Heart right ventricle (tissue), 16 donors: ENCODE results near the gene LRP1B. TPM values are rescaled to one million over a fixed set of nuclear protein-coding genes. Genes with fewer than 3 reads are reported as not detected.
"Not testable (repeated sequence)": the region's sequence is repeated elsewhere in the genome, so short reads cannot be mapped to it uniquely, and the experiment has no call there.

Source experiments
- ATAC-seq, 8 donors: fragments of 200-7000 bp; cut with Tn5 transposase; one replicate each; pipeline ENCODE4 v1.9.1; 2020; ENCODE audit warnings: mild to moderate bottlenecking in 8 of 8, moderate library complexity in 8 of 8, moderate number of reproducible peaks in 1 of 8
- DNase-seq, 2 donors: peaks; one replicate each; pipeline ENCODE4 v3.0.0-alpha.2; 2020
- H3K27ac ChIP-seq, 10 donors: fragments of 200-600 bp; sonication (generic) in 2 of 10; one replicate each; pipeline versions ENCODE4 v1.5.0 to v1.8.0; 2020 to 2022; ENCODE audit warnings: mild to moderate bottlenecking in 3 of 10
- H3K27me3 ChIP-seq, 7 donors: fragments of 200-600 bp; one replicate each; pipeline ENCODE4 v1.8.0; 2021 to 2022; ENCODE audit warnings: mild to moderate bottlenecking in 2 of 7
- H3K36me3 ChIP-seq, 9 donors: fragments of 200-600 bp; sonication (generic) in 1 of 9; one replicate each; pipeline versions ENCODE4 v1.5.0 to v1.8.0; 2020 to 2022; ENCODE audit warnings: mild to moderate bottlenecking in 2 of 9
- H3K4me1 ChIP-seq, 9 donors: fragments of 200-600 bp; sonication (generic) in 1 of 9; one replicate each; pipeline versions ENCODE4 v1.5.0 to v1.8.0; 2020 to 2022; ENCODE audit warnings: mild to moderate bottlenecking in 4 of 9
- H3K4me3 ChIP-seq, 10 donors: fragments of 200-600 bp; sonication (generic) in 2 of 10; one replicate each; pipeline versions ENCODE4 v1.5.0 to v1.8.0; 2020 to 2022; ENCODE audit warnings: mild to moderate bottlenecking in 7 of 10, moderate library complexity in 2 of 10
- H3K9me3 ChIP-seq, 11 donors: fragments of 200-600 bp in 10 of 11; sonication (generic) in 2 of 11; one replicate each; pipeline versions ENCODE4 v1.5.0 to v1.8.0; 2013 to 2022; ENCODE audit warnings: mild to moderate bottlenecking in 2 of 11, control low read depth in 1 of 11, moderate library complexity in 1 of 11
- WGBS, 2 donors: extraction: QIAGEN DNeasy Blood & Tissue Kit; methylation state at CpG; one replicate each; pipeline ENCODE4 v1.1.7; 2013; ENCODE audit warnings: inconsistent platforms in 1 of 2; 5-methylcytosine and 5-hydroxymethylcytosine counted together
- intact Hi-C, 10 donors: fragments of 100-400 bp; cut with DNase I; formaldehyde crosslinking; loops; one replicate each; pipeline versions ENCODE4 v1.11.1 to v1.14.2; 2022
- polyA plus RNA-seq, 2 donors: library from polyadenylated mRNA; stranded (reverse); fragments of 200-250 nt; gene quantifications; one replicate each; pipeline ENCODE4 v1.2.3, GENCODE V29; 2013
- total RNA-seq, 10 donors: library from RNA; stranded (reverse); fragmentation: NEBNext Ultra II Directional in 3 of 10; extraction: Animal tissue kit (Norgen Biotek cat#: 25700) in 3 of 10; gene quantifications; one replicate each; pipeline versions ENCODE4 v1.2.1 to v1.2.4, GENCODE V29; 2021 to 2023
- TF ChIP-seq, protein P1 (sequence below), 9 donors: fragments of 200-600 bp; sonication (generic) in 2 of 9; IDR thresholded peaks; one replicate each; pipeline versions ENCODE4 v1.5.0 to v1.8.0; 2021 to 2022; ENCODE audit warnings: antibody characterized with exemption in 9 of 9, mild to moderate bottlenecking in 5 of 9, moderate library complexity in 1 of 9
- donor health status: Arrhythmogenic right ventricular cardiomyopathy.
- donor health status: ischemic (EF 13 %, LVEDD 7.1; RV severe dilation, severe dysfunction).
- donor health status: healthy with polysubstance abuse.
- donor health status: DM: no; HTN: yes; CAD: no.
- donor health status: DM: no; HTN: no; CAD: no.
- donor health status: ischemic (EF 25% LVEDD 6.9; RV normal size, moderate dysfunction).
- donor health status: ischemic (EF 25% LVEDD 5.7; RV mildly dilated, moderate dysfunction).
- donor health status: healthy.
- donor health status: DM: yes; HTN: yes; CAD: no.
- donor health status: Ischemic cardiomyopathy.
- donor health status: ischemic (EF 35%, LVEDD 5.7; RV mildly dilated, moderate dysfunction).
- donor health status: nonischemic (EF 11% LVEDD 7.7; RV severe dilation, severe dysfunction).
- donor health status: DM: yes; HTN: yes; CAD: no.
- donor health status: PGD.
- donor health status: ischemic (EF 29% LVEDD 5.4; RV normal size, mild dysfunction).
- donor health status: nonischemic (EF 23%, LVEDD 6.1; RV moderate dilation, normal function).

The LRP1B gene
- total and polyA plus RNA-seq, 12 donors, result 0.02 to 0.27 (median 0.14) TPM; not detected in 1

DNA sequence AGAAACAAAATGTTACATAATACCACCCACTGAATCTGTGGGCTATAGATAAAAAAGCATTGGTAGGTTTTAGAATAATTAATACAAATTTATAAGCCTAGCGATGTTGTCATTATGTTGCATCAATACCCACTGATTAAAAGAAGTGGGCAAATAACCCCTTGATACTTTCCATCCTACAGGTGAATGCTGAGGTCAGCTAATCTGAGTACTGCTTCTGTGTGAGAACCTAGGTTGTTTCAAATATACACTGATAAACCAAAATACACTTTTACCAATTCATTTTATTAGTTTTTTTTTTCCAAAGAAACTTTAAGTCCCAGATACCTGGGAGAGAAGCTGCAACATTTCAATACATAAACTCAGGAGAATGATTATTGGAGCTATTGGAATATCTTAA lies 948.6 kb downstream of the LRP1B start:
- no peak for DNase-seq
- Histone ChIP-seq H3K27me3 (no peaks in the 10 kb centered on the region), H3K9me3 (no peaks in the 10 kb centered on the region), H3K27ac (no peak overlapping the region), H3K36me3 (no peaks in the 10 kb centered on the region), H3K4me3 (no peak overlapping the region), H3K4me1 (no peaks in the 10 kb centered on the region)
- TF ChIP-seq, protein P1, sequence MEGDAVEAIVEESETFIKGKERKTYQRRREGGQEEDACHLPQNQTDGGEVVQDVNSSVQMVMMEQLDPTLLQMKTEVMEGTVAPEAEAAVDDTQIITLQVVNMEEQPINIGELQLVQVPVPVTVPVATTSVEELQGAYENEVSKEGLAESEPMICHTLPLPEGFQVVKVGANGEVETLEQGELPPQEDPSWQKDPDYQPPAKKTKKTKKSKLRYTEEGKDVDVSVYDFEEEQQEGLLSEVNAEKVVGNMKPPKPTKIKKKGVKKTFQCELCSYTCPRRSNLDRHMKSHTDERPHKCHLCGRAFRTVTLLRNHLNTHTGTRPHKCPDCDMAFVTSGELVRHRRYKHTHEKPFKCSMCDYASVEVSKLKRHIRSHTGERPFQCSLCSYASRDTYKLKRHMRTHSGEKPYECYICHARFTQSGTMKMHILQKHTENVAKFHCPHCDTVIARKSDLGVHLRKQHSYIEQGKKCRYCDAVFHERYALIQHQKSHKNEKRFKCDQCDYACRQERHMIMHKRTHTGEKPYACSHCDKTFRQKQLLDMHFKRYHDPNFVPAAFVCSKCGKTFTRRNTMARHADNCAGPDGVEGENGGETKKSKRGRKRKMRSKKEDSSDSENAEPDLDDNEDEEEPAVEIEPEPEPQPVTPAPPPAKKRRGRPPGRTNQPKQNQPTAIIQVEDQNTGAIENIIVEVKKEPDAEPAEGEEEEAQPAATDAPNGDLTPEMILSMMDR (IDR thresholded peaks at IDR 0.05), result no peak
- 95% methylated on average over 1 of the region's 1 CpG for WGBS, 2 donors
- intact Hi-C loops, result loop anchor here in 1 of 10 donors (2.0 kb wide), 1 partner anchor 29 kb away; no protein-coding TSS in a partner anchor
- ATAC-seq, result no peak

DNA sequence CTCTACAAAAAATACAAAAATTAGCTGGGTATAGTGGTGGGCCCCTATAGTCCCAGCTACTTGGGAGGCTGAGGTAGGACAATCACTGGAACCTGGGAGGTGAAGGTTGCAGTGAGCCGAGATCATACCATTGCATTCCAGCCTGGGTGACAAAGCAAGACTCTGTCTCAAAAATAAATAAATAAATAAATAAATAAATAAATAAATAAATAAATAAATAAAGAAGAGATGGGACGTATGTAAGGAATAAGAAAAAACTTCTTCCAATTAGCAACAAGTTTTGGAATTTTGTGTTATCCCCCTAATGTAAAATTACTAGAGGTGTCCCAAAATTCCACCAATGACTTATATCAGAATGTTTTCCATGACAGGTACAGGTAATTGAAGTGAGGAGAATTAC lies 961.7 kb downstream of the LRP1B start:
- H3K4me1 ChIP-seq, H3K4me3 ChIP-seq, H3K36me3 ChIP-seq, ATAC-seq, DNase-seq, H3K9me3 ChIP-seq, H3K27ac ChIP-seq, H3K27me3 ChIP-seq, intact Hi-C loops: not testable (repeated sequence)
- 91 to 94% methylated on average over 2 of the region's 2 CpGs for WGBS, 2 donors

DNA sequence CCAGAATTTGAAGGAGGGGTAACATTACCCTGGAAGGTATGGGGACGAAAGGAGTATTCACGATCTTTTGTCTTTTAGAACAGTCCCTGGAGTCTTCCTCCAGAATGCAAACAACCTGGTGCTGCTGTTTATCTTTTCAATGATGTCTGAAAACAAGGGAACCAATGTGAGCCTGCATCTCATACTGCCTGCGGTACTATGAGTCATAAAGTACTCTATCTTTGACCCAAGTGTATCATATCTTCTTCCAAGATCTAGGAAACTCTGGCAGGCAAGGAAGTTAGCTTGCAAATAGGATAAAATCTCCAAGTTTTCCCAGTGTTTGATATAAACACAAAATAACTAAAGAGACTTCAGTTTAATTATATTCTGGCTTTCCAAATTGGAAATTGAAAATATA lies 968.5 kb downstream of the LRP1B start:
- no peak overlapping the region for H3K4me3 ChIP-seq
- TF ChIP-seq, protein P1 (IDR thresholded peaks at IDR 0.05), result no peak
- no peaks in the 10 kb centered on the region for H3K4me1 ChIP-seq
- intact Hi-C loops, result no loop called here
- H3K27me3 ChIP-seq, result no peaks in the 10 kb centered on the region
- no peak for ATAC-seq
- WGBS, 2 donors, result 38 to 48% methylated on average over 3 of the region's 3 CpGs
- H3K27ac ChIP-seq, result no peak overlapping the region
- no peak for DNase-seq
- H3K9me3 ChIP-seq, result no peaks in the 10 kb centered on the region
- H3K36me3 ChIP-seq, result no peaks in the 10 kb centered on the region

DNA sequence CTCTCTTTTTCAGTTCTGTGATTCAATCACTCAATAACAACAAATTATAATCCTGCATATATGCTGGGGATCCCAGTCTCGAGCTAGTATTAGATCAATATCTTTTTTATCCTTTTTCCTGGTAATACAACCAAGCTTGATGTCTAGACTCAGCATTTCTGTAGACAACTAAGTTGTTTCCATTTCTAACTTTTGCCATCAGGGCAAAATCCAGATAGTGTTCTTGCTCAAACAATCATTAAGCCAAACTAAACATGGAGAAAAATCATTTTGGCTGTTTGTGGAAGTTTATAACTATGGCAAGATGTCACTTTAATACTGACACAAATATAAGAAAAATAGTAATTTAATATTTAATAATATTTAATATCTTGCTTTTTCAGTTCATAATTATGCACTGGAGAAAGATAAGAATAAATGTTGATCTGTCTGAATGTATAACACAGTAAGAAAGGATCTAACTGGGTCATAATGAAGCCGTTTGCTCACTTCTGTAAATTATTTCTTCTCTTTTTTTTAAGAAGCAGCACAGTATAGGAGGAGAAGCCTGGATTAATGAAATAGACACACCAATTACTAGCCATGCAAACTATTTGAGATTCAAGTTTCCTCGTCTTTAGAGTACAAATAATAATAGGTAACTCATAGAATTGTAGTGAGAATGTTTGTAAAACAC lies 979.1 kb downstream of the LRP1B start:
- TF ChIP-seq, protein P1 (IDR thresholded peaks at IDR 0.05), result no peak
- intact Hi-C loops, result no loop called here
- Histone ChIP-seq H3K27ac (no peak overlapping the region), H3K4me3 (no peak overlapping the region), H3K9me3 (no peaks in the 10 kb centered on the region), H3K27me3 (no peaks in the 10 kb centered on the region), H3K4me1 (no peaks in the 10 kb centered on the region), H3K36me3 (no peaks in the 10 kb centered on the region)
- ATAC-seq (no peak), DNase-seq (no peak)
- 56 to 68% methylated on average over 3 of the region's 3 CpGs for WGBS, 2 donors

DNA sequence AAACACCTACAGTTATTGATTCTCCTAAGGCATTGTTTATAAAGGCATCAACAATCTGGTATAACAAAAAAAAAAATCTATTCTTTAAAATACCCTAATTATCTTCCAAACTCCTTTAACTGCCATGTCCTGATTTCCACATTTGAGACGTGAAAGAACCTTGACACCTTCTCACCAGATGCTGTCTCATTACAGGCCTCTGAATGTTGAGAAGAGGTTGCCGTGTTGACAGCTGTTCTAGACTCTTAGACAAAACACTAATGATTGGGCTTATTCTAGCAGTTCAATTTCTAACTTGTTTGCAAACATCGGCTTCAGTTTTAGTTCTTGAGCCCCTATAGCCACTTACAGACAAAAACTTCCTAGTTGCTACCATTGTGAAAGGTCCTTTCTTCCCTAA lies 988.8 kb downstream of the LRP1B start:
- 78 to 85% methylated on average over 3 of the region's 3 CpGs for WGBS, 2 donors
- TF ChIP-seq, protein P1 (IDR thresholded peaks at IDR 0.05), result no peak
- no peaks in the 10 kb centered on the region for H3K36me3 ChIP-seq
- H3K27me3 ChIP-seq, result no peaks in the 10 kb centered on the region
- DNase-seq (no peak), ATAC-seq (no peak)
- intact Hi-C loops, result no loop called here
- H3K27ac ChIP-seq, result no peak overlapping the region
- no peak overlapping the region for H3K4me3 ChIP-seq
- H3K9me3 ChIP-seq, result peaks cover 0 to 8% (median 0%) of the 10 kb centered on the region in 11 donors
- H3K4me1 ChIP-seq, result no peaks in the 10 kb centered on the region
